Stimulated activated CD8-positive, alpha-beta memory T cell treated with anti-CD3 and anti-CD28 coated beads, Interleukin-7, amount 100 ng/mL, for 24 hours (primary cell): ENCODE results near the gene CFAP61.

Source experiments
- DNase-seq: peaks from one replicate; pipeline ENCODE4 v3.0.0-alpha.2; 2020; ENCODE audit warnings: low read depth

The CFAP61 gene

DNA sequence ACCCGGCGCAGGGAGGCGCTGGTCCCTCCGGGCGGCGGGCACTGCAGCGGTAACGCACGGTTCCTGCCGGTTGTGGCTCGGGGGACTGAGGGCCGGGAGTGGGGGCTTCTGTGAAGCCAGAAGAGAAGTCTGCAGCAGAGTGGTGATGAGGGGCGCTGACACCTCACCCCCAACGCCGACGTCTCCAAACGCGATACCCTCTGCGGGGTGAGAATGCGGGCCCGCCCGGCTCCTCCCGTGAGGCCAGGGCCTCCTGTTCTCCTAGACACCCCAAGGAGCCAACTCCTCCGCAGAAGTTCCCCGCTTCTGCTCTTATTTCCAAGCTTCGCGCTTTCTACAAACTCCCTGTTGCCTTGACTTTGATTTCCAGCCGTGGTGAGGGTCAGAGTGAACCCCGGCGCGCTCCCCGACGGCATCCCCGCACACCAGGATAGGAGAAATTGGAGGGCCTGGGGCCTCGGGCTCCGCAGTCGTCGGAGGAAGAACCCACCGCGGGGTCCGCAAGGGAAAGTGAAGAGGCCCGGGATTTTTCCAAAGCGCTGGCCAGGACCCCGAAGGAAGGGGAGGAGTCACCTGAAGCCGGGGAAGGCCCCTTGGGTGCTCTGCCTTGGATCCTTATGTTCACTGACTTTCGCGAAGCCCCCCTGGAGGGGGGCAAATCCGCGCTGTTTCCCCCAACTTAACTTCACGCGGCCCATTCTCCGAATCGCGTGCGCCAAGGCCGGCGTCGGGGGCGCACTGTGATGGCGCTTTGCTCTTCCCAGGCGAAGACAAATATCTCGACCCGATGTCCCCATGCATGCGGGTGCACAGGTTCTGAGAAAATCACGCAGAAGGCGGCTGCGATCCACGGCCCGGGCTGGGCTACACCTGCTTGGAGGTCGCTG, 312.5 kb downstream of the CFAP61 start:
- no peak for DNase-seq

DNA sequence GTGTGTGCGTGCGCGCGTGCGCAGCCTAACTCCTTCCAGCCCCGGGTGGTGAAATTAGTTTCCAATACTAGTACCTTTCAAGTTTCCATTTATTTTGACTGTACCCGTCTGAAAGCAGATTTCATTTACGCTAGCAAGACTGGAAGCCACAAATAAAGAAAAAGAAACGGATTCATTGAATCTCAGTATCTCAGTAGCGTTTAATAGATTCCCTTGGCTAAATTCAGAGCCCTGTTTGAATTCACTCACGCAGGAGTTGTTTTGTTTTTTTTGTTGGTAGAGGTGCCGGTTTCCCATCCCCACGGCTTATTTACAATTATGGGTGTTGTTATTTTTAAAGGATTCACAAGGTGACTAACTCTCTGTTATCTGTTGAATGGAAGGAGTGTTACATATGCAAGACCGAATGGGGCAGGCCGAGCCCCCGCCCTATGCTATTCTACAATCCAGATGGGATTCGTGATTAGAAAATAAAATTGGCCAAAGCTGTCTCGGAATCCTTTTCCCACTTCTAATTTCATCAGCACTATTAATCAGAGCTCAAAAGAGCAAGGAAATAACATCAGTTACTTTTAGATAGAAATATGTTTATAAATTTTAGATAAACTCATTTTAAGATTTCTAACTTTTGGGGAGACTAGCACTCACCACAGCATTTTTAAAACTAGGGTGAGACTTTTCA, 313.3 kb downstream of the CFAP61 start:
- DNase-seq: no peak

GRCh38 chr20:20366551-20366875, 314.2 kb downstream of the CFAP61 start:
- no peak for DNase-seq

DNA sequence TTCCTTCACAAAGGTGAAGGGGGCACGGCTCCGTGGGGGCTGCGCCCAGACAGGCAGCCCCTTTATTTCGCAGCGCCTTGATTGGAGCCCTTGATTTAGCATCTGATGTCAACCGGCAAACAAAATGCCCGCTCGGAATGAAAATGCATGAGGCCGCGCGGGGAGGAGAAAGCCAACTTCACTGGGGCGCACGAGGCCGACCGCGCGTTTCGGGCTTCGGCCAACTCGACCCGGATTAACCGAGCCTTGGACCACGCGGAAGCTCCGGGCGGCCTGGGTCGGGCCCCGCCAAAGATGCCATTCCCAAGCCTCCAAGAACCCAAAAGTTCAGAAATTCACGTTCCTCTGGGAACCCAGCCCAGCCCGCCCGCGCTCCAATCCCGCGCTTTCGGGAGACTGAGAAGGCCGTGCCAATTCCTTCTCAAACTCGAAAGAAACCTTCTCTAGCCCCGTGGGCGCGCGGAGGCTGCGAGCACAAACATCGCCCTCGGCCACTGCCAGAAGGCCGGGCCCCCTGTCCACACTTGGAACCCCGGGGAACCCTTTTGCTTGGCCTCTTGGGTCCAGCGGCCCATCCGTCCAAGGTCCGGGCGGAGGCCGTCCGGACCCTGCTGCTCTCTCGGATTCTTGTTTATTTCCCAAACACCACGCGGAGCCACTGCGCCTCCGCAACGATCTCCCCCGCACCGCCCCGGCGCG, 314.7 kb downstream of the CFAP61 start:
- DNase-seq: no peak

DNA sequence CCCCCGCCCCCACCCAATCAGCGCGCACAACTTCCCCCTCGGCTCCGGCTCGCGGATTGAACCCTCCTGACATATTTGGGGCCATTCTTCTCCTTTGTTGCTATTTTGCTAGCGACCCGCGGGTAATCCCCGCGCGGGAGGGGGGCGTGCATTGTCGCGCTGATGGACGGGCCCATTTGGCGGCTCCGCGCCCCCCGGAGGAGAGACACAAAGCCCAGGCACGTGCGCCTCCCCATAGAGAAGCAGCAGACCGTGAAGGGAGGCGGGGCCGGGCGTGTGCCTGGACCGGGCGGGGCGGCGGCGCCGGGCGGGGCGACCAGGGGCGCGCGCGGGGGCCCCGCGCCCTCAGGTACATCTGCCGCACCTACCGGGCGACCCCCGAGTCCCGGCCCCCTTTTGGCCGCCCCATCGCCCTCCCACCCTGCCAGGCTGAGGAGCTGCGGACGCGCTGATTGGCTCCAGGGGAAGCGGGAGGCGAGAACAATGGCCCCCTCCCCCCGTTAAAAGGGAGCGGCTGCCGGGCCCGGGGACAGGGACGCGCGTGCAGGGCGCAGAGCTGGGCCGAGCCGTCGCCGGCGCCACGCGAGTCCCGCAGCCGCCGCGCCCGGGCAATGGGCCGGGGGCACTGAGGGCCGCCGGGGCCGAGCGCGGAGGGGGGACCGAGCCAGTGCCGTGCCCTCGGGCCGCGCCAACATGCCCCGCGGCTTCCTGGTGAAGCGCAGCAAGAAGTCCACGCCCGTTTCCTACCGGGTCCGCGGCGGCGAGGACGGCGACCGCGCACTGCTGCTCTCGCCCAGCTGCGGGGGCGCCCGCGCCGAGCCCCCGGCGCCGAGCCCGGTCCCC, 315.5 kb downstream of the CFAP61 start, which contains the start of gene INSM1:
Gene INSM1, plus strand, starts transcription at position 530 of the 843 bp plus-strand sequence. Its CDS starts 164 bp downstream, at position 694.
- DNase-seq: no peak

- no peak for DNase-seq
Measured at GRCh38 chr20:20368418-20369249, 316.3 kb downstream of the CFAP61 start.

GRCh38 chr20:20369250-20370093, 317.1 kb downstream of the CFAP61 start:
- DNase-seq: no peak

- no peak for DNase-seq
Measured at GRCh38 chr20:20370094-20370575, 317.8 kb downstream of the CFAP61 start.

- DNase-seq: no peak
Measured at GRCh38 chr20:20371083-20371482, 318.8 kb downstream of the CFAP61 start.

DNA sequence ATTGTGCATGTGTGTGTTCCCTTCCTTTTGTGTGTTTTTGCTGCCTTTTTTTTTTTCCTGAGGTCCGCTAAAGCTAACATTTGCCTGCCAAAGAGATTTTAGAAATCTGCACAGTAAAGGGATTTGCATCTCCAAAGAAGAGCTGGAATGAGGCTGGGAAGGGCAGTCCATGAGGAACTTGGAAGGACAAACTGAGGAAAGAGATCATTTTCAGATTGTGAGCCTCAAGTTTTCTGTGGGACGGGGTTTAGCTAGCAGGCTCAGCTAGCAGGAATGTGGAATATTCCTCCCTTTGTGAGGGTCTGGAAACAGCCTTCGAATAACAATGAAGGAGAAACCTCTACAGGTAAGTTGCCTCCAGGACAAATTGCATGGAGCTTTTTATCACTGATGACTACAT, 319.3 kb downstream of the CFAP61 start:
- no peak for DNase-seq

GRCh38 chr20:20373091-20373571, 320.8 kb downstream of the CFAP61 start:
- DNase-seq: no peak

DNA sequence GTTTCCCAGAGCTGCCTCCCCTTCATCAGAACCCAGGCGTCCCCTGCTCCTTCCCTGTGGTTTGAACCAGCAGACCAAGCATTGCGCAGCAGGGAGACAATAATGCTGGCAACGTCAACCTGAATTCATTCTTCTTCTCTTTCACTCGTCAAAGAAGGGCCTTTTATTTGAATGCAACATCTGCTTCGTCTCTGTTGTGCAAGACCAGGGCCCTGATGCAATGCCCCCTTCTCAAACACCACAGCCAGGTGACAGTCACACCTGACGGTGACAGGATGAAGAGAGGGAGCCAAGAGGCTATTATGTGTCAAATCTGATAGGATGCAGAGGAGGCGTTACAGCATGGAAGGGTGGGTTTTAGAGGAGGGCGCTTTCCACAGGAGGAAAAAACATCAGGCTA, 323.5 kb downstream of the CFAP61 start:
- no peak for DNase-seq

DNA sequence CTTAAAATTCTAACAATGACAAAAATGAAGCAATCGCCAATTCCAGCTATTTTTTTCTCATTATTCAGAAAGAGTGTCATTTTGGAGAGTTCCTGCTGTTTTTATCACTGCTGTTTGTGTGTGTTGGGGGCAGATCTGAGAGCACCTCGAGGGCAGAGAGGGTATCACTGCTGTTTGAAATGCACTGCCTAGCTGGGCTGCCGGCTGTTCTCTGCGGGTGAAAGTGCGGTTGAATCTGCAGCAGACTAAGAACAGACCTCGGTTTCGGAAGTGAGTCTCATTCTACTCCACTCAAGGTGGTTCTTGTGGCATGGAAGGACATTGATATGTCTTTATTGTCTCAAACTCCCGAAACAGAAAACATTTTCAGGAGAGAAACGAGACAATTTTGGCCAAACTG, 333.9 kb downstream of the CFAP61 start:
- DNase-seq: no peak

DNA sequence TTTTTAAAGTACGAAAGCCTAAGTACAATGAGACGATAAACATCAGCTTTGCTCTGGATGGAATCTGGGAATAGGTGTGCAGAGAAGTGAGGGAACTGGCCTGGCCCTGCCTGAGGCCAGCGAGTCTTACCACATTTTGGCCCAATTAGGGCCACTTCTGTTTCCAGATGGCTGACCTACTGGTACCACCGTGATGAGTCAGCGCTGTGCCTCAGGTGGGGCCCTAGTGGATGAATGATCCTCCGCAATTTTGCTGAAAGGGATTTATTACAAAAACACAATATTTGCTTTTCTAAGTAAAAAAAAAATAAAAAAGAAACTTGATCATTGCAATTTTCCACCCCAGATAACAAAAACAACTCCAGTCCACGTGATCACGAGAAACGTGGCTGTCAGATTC, 338.1 kb downstream of the CFAP61 start:
- no peak for DNase-seq

DNA sequence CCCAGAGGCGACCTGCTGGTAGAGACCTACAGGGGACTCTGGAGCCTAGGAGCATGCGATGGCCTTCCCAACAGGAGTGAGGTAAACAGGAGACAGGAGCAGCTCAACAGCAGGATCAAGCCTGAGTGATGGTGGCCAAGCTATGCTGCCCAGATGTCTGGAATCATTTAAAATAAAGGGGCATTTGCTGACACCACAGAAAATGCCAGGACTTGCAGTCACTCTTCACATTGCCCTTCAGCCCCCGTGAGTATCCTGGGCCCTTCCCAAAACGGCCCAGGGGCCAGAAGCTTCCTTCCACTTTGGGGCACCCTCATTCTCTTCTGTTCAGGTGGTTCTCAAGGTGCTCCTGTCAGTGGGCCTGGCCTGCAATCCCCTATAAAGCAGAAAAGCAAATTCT, 338.8 kb downstream of the CFAP61 start:
- no peak for DNase-seq

DNA sequence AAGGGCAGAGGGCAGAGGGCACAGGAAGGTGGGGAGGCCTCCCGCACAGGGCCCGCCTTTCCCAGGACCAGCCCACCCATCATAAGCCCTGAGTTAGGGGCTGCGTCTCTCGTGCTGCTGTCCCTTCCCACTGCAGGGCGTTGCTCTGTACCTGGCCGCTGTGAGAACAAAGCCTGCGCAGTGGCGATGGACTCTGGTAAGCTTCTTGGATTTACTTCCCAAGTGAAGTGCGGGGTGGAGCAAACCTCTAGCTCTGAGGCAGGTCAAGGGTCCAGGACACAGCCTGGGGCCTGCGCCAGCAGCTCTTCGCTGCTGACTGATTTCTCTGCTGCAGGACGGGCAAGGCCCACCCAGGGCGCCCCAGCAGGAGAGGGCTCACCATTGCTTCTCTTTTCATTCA, 339.4 kb downstream of the CFAP61 start:
- no peak for DNase-seq

DNA sequence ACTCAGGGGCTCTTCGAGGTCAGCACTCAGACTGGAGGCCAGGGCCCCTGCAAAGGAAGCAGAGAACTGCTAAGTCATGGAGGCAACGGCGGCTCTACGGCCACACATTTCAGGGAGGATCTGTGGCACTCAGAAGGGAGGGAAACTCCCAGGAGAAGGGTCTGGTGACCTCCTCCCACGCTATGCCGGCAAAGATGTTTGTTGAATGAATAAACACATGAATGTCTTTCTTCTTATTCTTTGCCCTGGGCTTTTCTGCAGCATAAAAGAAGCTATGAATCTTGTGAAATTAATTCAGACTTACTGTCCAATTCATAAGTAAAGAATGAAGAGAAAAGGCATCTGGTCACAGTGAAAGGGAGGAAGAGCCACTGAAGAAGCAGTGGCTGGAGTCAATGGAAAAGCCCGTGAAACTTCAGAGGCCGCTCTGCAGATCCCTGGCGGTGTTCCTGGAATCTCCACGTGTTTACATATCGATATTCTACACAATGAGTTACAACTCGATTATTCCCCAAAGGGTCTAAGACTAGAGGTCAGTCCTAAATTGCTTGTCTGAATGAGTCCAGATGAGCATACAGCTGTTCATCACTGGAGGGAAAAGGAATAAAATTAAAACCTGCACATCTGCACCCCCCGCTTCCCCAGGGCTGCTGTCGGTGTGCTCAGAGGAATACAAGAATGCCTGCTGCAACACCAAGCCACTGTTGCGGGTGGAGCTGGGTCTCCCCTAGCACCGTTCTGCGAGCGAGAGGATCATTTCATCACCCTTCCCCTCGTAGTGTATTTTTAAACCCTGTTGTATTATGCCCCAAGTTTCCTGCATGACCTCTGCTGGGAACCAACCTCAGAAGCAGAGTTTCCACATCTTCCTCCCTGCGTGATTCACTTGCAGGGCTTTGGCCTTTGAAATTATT, 341.1 kb downstream of the CFAP61 start:
- DNase-seq: no peak

- no peak for DNase-seq
Measured at GRCh38 chr20:20395087-20395486, 342.8 kb downstream of the CFAP61 start.
